Measurements from ENCODE around the gene TPRKB. TPM values are rescaled to one million over a fixed set of nuclear protein-coding genes. Genes with fewer than 3 reads are reported as not detected.
A peak's percentile ranks its signal among the peaks of the same experiment; 100 is the strongest.

The TPRKB gene
- total and polyA plus RNA-seq, 9 of the 15 experiments (the other 6 are each of a cell fraction or from before 2014, with no cell fraction given): 55.6 to 250 (median 112) TPM

- TF ChIP-seq MBD1 (CRISPR knock-in tag; IDR thresholded peaks at IDR 0.05) (no peak), TCF7 (IDR thresholded peaks at IDR 0.05; ENCODE audit: borderline replicate concordance) (no peak), ETS2 (tag; IDR thresholded peaks at IDR 0.05; ENCODE audit: borderline replicate concordance, poor library complexity, severe bottlenecking) (no peak), THRAP3 (IDR thresholded peaks at IDR 0.05; ENCODE audit: borderline replicate concordance) (no peak), ATF6 (CRISPR knock-in tag; IDR thresholded peaks at IDR 0.05) (no peak), ARNT (IDR thresholded peaks at IDR 0.05) (peak in 1 of 2 experiments; percentile 47; a peak in 1 of 4 replicates), CHD1 (IDR thresholded peaks at IDR 0.05; ENCODE audit: low read length) (no peak), ZNF445 (CRISPR knock-in tag; IDR thresholded peaks at IDR 0.05; ENCODE audit: low read depth) (no peak), YBX1 (IDR thresholded peaks at IDR 0.05) (no peak), SREBF1 (IDR thresholded peaks at IDR 0.05; ENCODE audit: borderline replicate concordance, low read depth, low read length) (no peak), SRF (CRISPR knock-in tag; IDR thresholded peaks at IDR 0.05) (0 out of 4 replicates have a peak, but pooled peaks of 1 of the 2 experiments have one; percentile 29), SNIP1 (IDR thresholded peaks at IDR 0.05; ENCODE audit: low read depth) (no peak), CBFB (CRISPR knock-in tag; IDR thresholded peaks at IDR 0.05) (no peak), ATF1 (CRISPR knock-in tag; IDR thresholded peaks at IDR 0.05) (no peak), ATF1 (tag; IDR thresholded peaks at IDR 0.05) (peak; percentile 10; the same call in 1 of the 2 replicates), NCOA1 (IDR thresholded peaks at IDR 0.05; ENCODE audit: low read depth) (no peak), E2F4 (CRISPR knock-in tag; IDR thresholded peaks at IDR 0.05; ENCODE audit: low read depth) (no peak), ZFP30 (CRISPR knock-in tag; IDR thresholded peaks at IDR 0.05; ENCODE audit: borderline replicate concordance) (no peak), CREBBP (IDR thresholded peaks at IDR 0.05; ENCODE audit: low read depth, low read length) (no peak), MAFG (tag; conservative IDR thresholded peaks at IDR 0.05) (no peak), SOX6 (IDR thresholded peaks at IDR 0.05) (peak; percentile 49), NFYB (IDR thresholded peaks at IDR 0.05; ENCODE audit: extremely low read depth, insufficient read length) (no peak)
- TF ChIP-seq, protein P1, sequence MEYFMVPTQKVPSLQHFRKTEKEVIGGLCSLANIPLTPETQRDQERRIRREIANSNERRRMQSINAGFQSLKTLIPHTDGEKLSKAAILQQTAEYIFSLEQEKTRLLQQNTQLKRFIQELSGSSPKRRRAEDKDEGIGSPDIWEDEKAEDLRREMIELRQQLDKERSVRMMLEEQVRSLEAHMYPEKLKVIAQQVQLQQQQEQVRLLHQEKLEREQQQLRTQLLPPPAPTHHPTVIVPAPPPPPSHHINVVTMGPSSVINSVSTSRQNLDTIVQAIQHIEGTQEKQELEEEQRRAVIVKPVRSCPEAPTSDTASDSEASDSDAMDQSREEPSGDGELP (CRISPR knock-in tag; IDR thresholded peaks at IDR 0.05; ENCODE audit: borderline replicate concordance): 0 out of 2 replicates have a peak, but pooled peaks have one; percentile 4
- TF ChIP-seq, protein P2, sequence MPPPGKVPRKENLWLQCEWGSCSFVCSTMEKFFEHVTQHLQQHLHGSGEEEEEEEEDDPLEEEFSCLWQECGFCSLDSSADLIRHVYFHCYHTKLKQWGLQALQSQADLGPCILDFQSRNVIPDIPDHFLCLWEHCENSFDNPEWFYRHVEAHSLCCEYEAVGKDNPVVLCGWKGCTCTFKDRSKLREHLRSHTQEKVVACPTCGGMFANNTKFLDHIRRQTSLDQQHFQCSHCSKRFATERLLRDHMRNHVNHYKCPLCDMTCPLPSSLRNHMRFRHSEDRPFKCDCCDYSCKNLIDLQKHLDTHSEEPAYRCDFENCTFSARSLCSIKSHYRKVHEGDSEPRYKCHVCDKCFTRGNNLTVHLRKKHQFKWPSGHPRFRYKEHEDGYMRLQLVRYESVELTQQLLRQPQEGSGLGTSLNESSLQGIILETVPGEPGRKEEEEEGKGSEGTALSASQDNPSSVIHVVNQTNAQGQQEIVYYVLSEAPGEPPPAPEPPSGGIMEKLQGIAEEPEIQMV (tag; conservative IDR thresholded peaks at IDR 0.05; ENCODE audit: low read depth): no peak
Measured at GRCh38 chr2:73780237-73780582, 43.1 kb upstream of the TPRKB start (continued).

Measured in K562 (cell line).